PC-9 (cell line): ENCODE measurements around the gene MBD5. TPM values are rescaled to one million over a fixed set of nuclear protein-coding genes. Genes with fewer than 3 reads are reported as not detected.

Experiments used
- BruUV-seq: library from RNA; stranded (reverse); fragments of 400-500 nt; replicated peaks from 2 replicates; lab custom pipeline; 2021; lab: Mats Ljungman, UMichigan
- CTCF ChIA-PET: fragments of 300-600 bp; sonication (Branson Sonifier 250); formaldehyde crosslinking; loops from one replicate; lab custom pipeline; 2022; ENCODE audit warnings: antibody characterized with exemption; lab: Charles Lee
- POLR2A ChIA-PET: fragments of 300-600 bp; sonication (Branson Sonifier 250); formaldehyde crosslinking; loops from one replicate; lab custom pipeline; 2022; ENCODE audit warnings: antibody characterized with exemption; ENCODE audit not compliant: unreplicated experiment; lab: Charles Lee
- DNase-seq, 2 experiments: peaks; one replicate each; pipeline versions ENCODE4 v3.0.0 to v3.0.0-alpha.2; 2015 to 2022; ENCODE audit warnings: mixed read lengths in 1 of 2
- H2AFZ ChIP-seq: fragments of 200-600 bp; sonication (generic); 2 replicates; pipeline ENCODE4 v1.8.1; 2017; ENCODE audit warnings: antibody characterized with exemption
- H3F3A ChIP-seq: fragments of 200-600 bp; sonication (generic); 2 replicates; pipeline ENCODE4 v1.8.1; 2017; ENCODE audit warnings: antibody characterized with exemption, mild to moderate bottlenecking, low read depth; ENCODE audit not compliant: insufficient read depth
- H3K27ac ChIP-seq: fragments of 200-600 bp; sonication (generic); 2 replicates; pipeline ENCODE4 v1.6.1; 2016; ENCODE audit warnings: mixed run types
- H3K27me3 ChIP-seq: fragments of 200-600 bp; sonication (generic); 2 replicates; pipeline ENCODE4 v1.6.1; 2016; ENCODE audit warnings: low read depth, mixed run types; ENCODE audit not compliant: insufficient read depth
- H3K36me3 ChIP-seq: fragments of 200-600 bp; sonication (generic); 2 replicates; pipeline ENCODE4 v1.6.1; 2016; ENCODE audit warnings: low read depth, mixed run types
- H3K4me1 ChIP-seq: fragments of 200-600 bp; sonication (generic); replicated peaks from 2 replicates; pipeline ENCODE4 v1.6.1; 2016; ENCODE audit warnings: mixed run types; ENCODE audit not compliant: insufficient read depth
- H3K4me2 ChIP-seq: fragments of 200-600 bp; sonication (generic); 2 replicates; pipeline ENCODE4 v1.6.1; 2017; ENCODE audit warnings: mixed run types
- H3K4me3 ChIP-seq: fragments of 200-600 bp; sonication (generic); 2 replicates; pipeline ENCODE4 v1.6.1; 2016; ENCODE audit warnings: mixed run types
- H3K79me2 ChIP-seq: fragments of 200-600 bp; sonication (generic); 2 replicates; pipeline ENCODE4 v1.6.1; 2017; ENCODE audit warnings: low read depth, mixed run types
- H3K9me2 ChIP-seq: fragments of 200-600 bp; sonication (generic); 2 replicates; pipeline ENCODE4 v1.8.1; 2017; ENCODE audit warnings: mild to moderate bottlenecking; ENCODE audit not compliant: insufficient read depth
- H3K9me3 ChIP-seq: fragments of 200-600 bp; sonication (generic); 2 replicates; pipeline ENCODE4 v1.8.1; 2016; ENCODE audit warnings: low read depth; ENCODE audit not compliant: insufficient read depth
- H4K20me1 ChIP-seq: fragments of 200-600 bp; sonication (generic); 2 replicates; pipeline ENCODE4 v1.8.1; 2017; ENCODE audit not compliant: insufficient read depth
- CTCF ChIP-seq: fragments of 200-600 bp; sonication (generic); conservative IDR thresholded peaks from 2 replicates; pipeline ENCODE4 v1.6.1; 2017; ENCODE audit warnings: mixed run types, antibody characterized with exemption, mild to moderate bottlenecking, moderate library complexity
- EZH2 ChIP-seq: fragments of 200-600 bp; sonication (generic); IDR thresholded peaks from 2 replicates; pipeline ENCODE4 v1.8.0; 2017; ENCODE audit warnings: antibody characterized with exemption, low read depth
- intact Hi-C: fragments of 100-400 bp; cut with micrococcal nuclease; formaldehyde crosslinking; loops from one replicate; pipeline ENCODE4 v1.10.0; 2022; ENCODE audit not compliant: unreplicated experiment
- total RNA-seq: library from RNA; stranded (reverse); gene quantifications from 2 replicates; pipeline ENCODE4 v1.2.3, GENCODE V29; 2021

Gene MBD5
- total RNA-seq, 1 experiment from 2014 or later, result 46.5 TPM

DNA sequence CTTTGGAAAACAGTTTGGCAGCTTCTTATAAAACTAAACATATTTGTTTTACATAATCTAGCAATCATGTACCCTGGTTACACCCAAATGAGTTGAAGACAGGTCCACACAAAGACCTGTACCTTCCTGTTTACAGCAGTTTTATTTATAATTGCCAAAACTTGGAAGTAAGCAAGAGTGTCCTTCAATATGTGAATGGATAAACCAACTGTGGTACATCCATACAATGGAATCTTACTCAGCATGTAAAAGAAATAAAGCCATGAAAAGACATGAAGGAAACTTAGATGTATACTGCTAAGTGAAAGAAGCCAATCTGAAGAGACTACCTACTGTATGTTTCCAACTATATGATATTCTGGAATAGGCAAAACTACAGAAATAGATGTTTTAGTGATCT lies 24.1 kb upstream of the MBD5 start:
- Histone ChIP-seq H3K4me3 (no peak overlapping the region), H2AFZ (no peak overlapping the region), H3K4me2 (no peak overlapping the region), H3F3A (no peaks in the 10 kb centered on the region), H3K79me2 (peaks cover 69% of the 10 kb centered on the region), H3K36me3 (no peaks in the 10 kb centered on the region), H4K20me1 (peaks cover 8% of the 10 kb centered on the region), H3K27me3 (no peaks in the 10 kb centered on the region), H3K9me3 (no peaks in the 10 kb centered on the region), H3K27ac (no peak overlapping the region), H3K9me2 (no peaks in the 10 kb centered on the region), H3K4me1 (no peaks in the 10 kb centered on the region)
- no peak for TF ChIP-seq CTCF
- TF ChIP-seq EZH2, result no peak
- ChIA-PET CTCF (no interaction called here), POLR2A (no interaction called here)
- no peak for DNase-seq
- intact Hi-C loops, result no loop called here
- BruUV-seq, result no TSS peak

- no peak overlapping the region for H2AFZ ChIP-seq
- peaks cover 3% of the 10 kb centered on the region for H4K20me1 ChIP-seq
- no peaks in the 10 kb centered on the region for H3K9me2 ChIP-seq
- intact Hi-C loops, result no loop called here
- no TSS peak for BruUV-seq
- no peak overlapping the region for H3K4me3 ChIP-seq
- peaks cover 77% of the 10 kb centered on the region for H3K79me2 ChIP-seq
- DNase-seq, result no peak
- TF ChIP-seq CTCF, result no peak
- no peak for TF ChIP-seq EZH2
- H3K36me3 ChIP-seq, result no peaks in the 10 kb centered on the region
- no peaks in the 10 kb centered on the region for H3K4me1 ChIP-seq
- ChIA-PET POLR2A (no interaction called here), CTCF (no interaction called here)
- no peaks in the 10 kb centered on the region for H3K9me3 ChIP-seq
- no peaks in the 10 kb centered on the region for H3F3A ChIP-seq
- H3K27me3 ChIP-seq, result no peaks in the 10 kb centered on the region
- no peak overlapping the region for H3K4me2 ChIP-seq
- no peak overlapping the region for H3K27ac ChIP-seq
These were observed 22.7 kb upstream of the MBD5 start for GRCh38 chr2:147998203-147998602.

DNA sequence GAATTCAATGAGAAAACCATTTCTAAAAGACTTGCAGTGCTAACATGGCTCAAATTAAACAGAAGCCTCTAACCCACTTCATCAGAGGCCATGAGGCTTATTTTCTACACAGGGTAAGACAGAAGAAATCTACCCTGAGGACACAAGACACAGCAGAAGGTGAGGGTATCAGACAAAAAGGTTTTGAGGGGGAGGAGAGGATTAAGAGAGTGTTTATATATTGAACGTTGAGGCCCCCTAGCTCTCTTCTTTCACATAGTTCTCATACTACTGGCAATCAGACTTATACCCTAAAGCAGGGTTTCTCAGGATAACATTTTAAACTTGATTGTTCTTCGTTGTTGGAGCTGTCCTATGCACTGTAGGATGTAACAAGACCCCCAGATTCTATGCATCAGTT lies 21.8 kb upstream of the MBD5 start:
- H2AFZ ChIP-seq, result no peak overlapping the region
- H4K20me1 ChIP-seq, result peaks cover 3% of the 10 kb centered on the region
- H3F3A ChIP-seq, result no peaks in the 10 kb centered on the region
- H3K9me2 ChIP-seq, result no peaks in the 10 kb centered on the region
- CTCF ChIA-PET, result no interaction called here
- no TSS peak for BruUV-seq
- no peaks in the 10 kb centered on the region for H3K36me3 ChIP-seq
- H3K4me3 ChIP-seq, result no peak overlapping the region
- intact Hi-C loops, result no loop called here
- H3K4me1 ChIP-seq, result no peaks in the 10 kb centered on the region
- no peak for TF ChIP-seq CTCF
- no peak for TF ChIP-seq EZH2
- H3K9me3 ChIP-seq, result no peaks in the 10 kb centered on the region
- no peaks in the 10 kb centered on the region for H3K27me3 ChIP-seq
- H3K27ac ChIP-seq, result no peak overlapping the region
- peaks cover 77% of the 10 kb centered on the region for H3K79me2 ChIP-seq
- POLR2A ChIA-PET, result no interaction called here
- DNase-seq, result no peak
- no peak overlapping the region for H3K4me2 ChIP-seq
